ENCODE data around the gene CPS1.

The CPS1 gene

DNA sequence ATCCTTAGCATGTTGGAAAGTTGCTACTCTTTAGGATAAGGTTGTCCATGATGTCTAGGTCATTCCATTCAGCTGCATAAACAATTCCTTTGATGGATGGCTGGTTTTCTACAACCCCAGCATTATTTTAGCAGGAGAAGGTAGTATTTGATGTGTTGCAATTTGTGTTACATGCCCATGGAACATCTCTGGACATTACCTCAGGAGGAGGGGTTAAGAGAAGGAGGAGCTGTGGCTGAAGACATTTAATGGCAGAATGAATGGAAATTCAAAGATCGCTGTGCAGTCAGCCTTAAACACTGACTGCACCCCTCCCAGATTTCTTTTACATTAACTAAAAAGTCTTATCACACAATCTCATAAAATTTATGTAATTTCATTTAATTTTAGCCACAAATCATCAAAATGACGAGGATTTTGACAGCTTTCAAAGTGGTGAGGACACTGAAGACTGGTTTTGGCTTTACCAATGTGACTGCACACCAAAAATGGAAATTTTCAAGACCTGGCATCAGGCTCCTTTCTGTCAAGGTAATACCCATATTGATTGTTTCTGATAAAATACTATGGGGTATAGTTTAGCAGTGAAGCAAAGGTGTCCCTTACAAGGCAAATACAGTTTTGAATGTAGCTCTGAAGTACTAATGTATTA, at the start of gene CPS1:
TSS of gene CPS1 (plus strand) at position 271 of the 652 bp plus-strand sequence. CDS start at position 406, 135 bp downstream.
- Histone ChIP-seq H3K27me3 (replicated peaks; ENCODE audit: control insufficient read depth, insufficient read depth, low read length) (no peaks in the 10 kb centered on the region), H3K36me3 (ENCODE audit: control insufficient read depth, insufficient read depth, low read length) (no peaks in the 10 kb centered on the region), H3K4me3 (replicated peaks; ENCODE audit: low read depth, low read length) (no peak within 1 kb of the TSS)
- DNase-seq (ENCODE audit: extremely low read depth, insufficient read length) = no peak
- TF ChIP-seq, protein P1, sequence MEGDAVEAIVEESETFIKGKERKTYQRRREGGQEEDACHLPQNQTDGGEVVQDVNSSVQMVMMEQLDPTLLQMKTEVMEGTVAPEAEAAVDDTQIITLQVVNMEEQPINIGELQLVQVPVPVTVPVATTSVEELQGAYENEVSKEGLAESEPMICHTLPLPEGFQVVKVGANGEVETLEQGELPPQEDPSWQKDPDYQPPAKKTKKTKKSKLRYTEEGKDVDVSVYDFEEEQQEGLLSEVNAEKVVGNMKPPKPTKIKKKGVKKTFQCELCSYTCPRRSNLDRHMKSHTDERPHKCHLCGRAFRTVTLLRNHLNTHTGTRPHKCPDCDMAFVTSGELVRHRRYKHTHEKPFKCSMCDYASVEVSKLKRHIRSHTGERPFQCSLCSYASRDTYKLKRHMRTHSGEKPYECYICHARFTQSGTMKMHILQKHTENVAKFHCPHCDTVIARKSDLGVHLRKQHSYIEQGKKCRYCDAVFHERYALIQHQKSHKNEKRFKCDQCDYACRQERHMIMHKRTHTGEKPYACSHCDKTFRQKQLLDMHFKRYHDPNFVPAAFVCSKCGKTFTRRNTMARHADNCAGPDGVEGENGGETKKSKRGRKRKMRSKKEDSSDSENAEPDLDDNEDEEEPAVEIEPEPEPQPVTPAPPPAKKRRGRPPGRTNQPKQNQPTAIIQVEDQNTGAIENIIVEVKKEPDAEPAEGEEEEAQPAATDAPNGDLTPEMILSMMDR (IDR thresholded peaks at IDR 0.05; ENCODE audit: insufficient read depth, low read length, poor library complexity, severe bottlenecking) = no peak

DNA sequence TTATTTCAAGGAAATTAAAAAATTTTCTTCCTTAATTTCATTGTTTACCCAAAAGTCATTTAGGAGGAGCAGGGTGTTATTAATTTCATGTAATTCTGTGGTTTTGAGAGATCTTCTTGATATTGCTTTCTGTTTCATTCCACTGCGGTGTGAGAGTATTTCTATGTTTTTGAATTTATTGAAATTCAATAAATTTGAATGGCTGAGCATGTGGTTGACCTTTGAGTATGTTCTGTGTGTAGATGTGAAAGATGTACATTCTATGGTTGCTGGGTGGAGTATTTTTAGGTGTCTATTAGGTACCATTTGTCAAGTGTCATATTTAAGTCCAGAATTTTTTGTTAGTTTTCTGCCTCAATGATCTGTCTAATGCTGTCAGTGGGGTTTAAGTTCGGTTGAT, 40.5 kb upstream of the CPS1 start:
- no peak for DNase-seq (ENCODE audit: extremely low read depth, insufficient read length)
- Histone ChIP-seq H3K36me3 (ENCODE audit: control insufficient read depth, insufficient read depth, low read length) (no peaks in the 10 kb centered on the region), H3K27me3 (replicated peaks; ENCODE audit: control insufficient read depth, insufficient read depth, low read length) (no peaks in the 10 kb centered on the region), H3K4me3 (replicated peaks; ENCODE audit: low read depth, low read length) (no peak overlapping the region)
- TF ChIP-seq, protein P1 (IDR thresholded peaks at IDR 0.05; ENCODE audit: insufficient read depth, low read length, poor library complexity, severe bottlenecking) = no peak

DNA sequence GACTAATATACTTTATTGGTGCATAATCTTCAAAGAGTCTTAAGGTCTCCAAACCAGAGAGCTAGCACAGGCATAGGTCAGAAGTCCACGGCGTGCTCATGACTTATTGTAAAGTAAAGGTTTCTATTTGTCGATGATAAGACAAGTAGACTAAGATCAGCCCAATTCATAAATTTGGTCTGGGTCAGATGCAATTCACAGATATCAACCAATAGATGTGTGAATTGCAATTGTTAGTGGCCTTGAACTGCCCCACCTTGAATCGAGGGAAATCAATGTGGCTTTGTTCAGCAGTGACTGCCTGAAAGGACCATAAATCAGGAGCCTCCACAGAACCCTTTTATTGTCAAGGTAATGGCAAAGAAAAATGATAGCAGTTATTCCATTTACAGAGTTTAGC, 39.1 kb upstream of the CPS1 start:
- DNase-seq (ENCODE audit: extremely low read depth, insufficient read length) = no peak
- Histone ChIP-seq H3K27me3 (replicated peaks; ENCODE audit: control insufficient read depth, insufficient read depth, low read length) (no peaks in the 10 kb centered on the region), H3K36me3 (ENCODE audit: control insufficient read depth, insufficient read depth, low read length) (no peaks in the 10 kb centered on the region), H3K4me3 (replicated peaks; ENCODE audit: low read depth, low read length) (no peak overlapping the region)
- TF ChIP-seq, protein P1 (IDR thresholded peaks at IDR 0.05; ENCODE audit: insufficient read depth, low read length, poor library complexity, severe bottlenecking) = no peak

DNA sequence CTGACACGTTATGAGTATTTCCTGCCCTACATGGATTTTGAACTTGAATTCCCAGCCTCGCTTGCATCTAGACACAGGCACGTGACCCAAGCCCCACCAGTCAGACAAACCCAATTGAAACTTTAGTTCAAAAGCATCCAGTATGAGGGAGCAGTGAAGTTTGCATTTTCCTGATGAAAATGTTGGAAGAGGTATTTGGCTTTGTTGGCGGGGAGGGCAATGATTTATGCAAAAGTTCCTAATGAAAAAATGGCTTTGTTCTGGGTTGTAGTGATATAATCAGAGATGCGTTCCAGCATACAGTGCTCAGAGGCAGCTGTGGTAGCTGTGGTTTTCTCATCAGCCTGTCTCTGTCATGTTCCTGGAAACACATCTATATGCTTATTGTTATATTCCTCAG, 36.8 kb upstream of the CPS1 start:
- TF ChIP-seq, protein P1 (IDR thresholded peaks at IDR 0.05; ENCODE audit: insufficient read depth, low read length, poor library complexity, severe bottlenecking) = no peak
- Histone ChIP-seq H3K36me3 (ENCODE audit: control insufficient read depth, insufficient read depth, low read length) (no peaks in the 10 kb centered on the region), H3K4me3 (replicated peaks; ENCODE audit: low read depth, low read length) (no peak overlapping the region), H3K27me3 (replicated peaks; ENCODE audit: control insufficient read depth, insufficient read depth, low read length) (no peaks in the 10 kb centered on the region)
- no peak for DNase-seq (ENCODE audit: extremely low read depth, insufficient read length)

DNA sequence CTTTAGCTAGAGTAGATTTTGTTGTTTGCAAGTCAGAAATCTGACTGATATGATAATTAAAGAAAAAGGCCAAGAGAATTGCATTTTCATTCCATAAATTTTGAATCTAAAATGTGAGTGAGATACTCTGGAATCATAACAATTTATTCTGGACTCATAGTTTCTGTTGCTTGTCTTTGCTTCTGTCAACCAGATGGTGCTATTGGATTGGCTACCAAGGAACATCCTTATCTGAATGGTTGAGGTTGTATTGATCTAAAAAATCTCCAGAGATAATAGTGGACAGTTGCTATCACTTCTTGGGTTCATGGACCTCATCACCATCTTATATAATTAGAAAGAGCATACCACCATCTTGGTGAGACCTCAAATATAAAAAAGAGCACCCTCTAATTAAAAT, 34.0 kb upstream of the CPS1 start:
- DNase-seq (ENCODE audit: extremely low read depth, insufficient read length) = no peak
- Histone ChIP-seq H3K4me3 (replicated peaks; ENCODE audit: low read depth, low read length) (no peak overlapping the region), H3K36me3 (ENCODE audit: control insufficient read depth, insufficient read depth, low read length) (no peaks in the 10 kb centered on the region), H3K27me3 (replicated peaks; ENCODE audit: control insufficient read depth, insufficient read depth, low read length) (no peaks in the 10 kb centered on the region)
- TF ChIP-seq, protein P1 (IDR thresholded peaks at IDR 0.05; ENCODE audit: insufficient read depth, low read length, poor library complexity, severe bottlenecking) = no peak

Data from GM06990 (cell line).